Measurements from ENCODE around the gene PSME2.
"Not testable (repeated sequence)": the region's sequence is repeated elsewhere in the genome, so short reads cannot be mapped to it uniquely, and the experiment has no call there.

DNA sequence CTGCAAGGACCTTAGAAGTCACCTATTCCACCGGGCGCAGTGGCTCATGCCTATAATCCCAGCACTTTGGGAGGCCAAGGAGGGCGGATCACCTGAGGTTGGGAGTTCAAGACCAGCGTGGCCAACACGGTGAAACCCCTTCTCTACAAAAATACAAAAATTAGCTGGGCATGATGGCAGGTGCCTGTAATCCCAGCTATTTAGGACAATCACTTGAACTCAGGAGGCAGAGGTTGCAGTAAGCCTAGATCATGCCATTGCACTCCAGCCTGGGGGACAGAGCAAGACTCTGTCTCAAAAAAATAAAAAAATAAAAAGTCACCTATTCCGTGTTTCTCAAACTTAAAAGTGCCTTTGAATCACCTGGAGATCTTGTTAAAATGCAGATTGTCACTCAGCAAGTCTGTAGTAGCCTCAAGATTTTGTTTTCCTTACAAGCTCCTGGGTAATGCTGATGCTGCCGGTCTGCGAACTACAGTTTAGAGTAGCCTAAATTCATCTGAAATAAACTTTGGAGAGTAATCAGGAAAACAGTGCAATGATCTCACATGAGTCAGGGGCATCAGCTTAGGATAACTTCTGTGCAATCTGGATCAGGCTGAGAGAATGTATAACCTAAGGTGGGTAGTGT, 40.7 kb downstream of the PSME2 start:
- TF ChIP-seq POLR2A (IDR thresholded peaks at IDR 0.05; ENCODE audit: low read depth, low read length), result not testable (repeated sequence)
- TF ChIP-seq, protein P1, sequence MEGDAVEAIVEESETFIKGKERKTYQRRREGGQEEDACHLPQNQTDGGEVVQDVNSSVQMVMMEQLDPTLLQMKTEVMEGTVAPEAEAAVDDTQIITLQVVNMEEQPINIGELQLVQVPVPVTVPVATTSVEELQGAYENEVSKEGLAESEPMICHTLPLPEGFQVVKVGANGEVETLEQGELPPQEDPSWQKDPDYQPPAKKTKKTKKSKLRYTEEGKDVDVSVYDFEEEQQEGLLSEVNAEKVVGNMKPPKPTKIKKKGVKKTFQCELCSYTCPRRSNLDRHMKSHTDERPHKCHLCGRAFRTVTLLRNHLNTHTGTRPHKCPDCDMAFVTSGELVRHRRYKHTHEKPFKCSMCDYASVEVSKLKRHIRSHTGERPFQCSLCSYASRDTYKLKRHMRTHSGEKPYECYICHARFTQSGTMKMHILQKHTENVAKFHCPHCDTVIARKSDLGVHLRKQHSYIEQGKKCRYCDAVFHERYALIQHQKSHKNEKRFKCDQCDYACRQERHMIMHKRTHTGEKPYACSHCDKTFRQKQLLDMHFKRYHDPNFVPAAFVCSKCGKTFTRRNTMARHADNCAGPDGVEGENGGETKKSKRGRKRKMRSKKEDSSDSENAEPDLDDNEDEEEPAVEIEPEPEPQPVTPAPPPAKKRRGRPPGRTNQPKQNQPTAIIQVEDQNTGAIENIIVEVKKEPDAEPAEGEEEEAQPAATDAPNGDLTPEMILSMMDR (IDR thresholded peaks at IDR 0.05; ENCODE audit: extremely low read depth in 1 of 2, insufficient read depth in 1 of 2, low read depth in 1 of 2, low read length in 2 of 2), result not testable (repeated sequence)
- TF ChIP-seq, protein P2, sequence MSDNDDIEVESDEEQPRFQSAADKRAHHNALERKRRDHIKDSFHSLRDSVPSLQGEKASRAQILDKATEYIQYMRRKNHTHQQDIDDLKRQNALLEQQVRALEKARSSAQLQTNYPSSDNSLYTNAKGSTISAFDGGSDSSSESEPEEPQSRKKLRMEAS (IDR thresholded peaks at IDR 0.05; ENCODE audit: insufficient read depth, insufficient read length), result not testable (repeated sequence)
